Hepatocyte (in vitro differentiated cells): Measurements from ENCODE around the gene TIGD3. TPM values are rescaled to one million over a fixed set of nuclear protein-coding genes. Genes with fewer than 3 reads are reported as not detected.

Experiments used
- DNase-seq: peaks from one replicate; pipeline ENCODE4 v3.0.0-alpha.2; 2016; ENCODE audit warnings: low spot score
- H2AFZ ChIP-seq: fragments of 200-600 bp; sonication (generic); 2 replicates; pipeline ENCODE4 v1.6.0; 2016; ENCODE audit warnings: antibody characterized with exemption, mild to moderate bottlenecking
- H3K27ac ChIP-seq: fragments of 200-600 bp; sonication (generic); 2 replicates; pipeline ENCODE4 v1.5.1; 2016; ENCODE audit warnings: mild to moderate bottlenecking
- H3K27me3 ChIP-seq: fragments of 200-600 bp; sonication (generic); 2 replicates; pipeline ENCODE4 v1.6.1; 2016
- H3K36me3 ChIP-seq: fragments of 200-600 bp; sonication (generic); replicated peaks from 2 replicates; pipeline ENCODE4 v1.5.1; 2016; ENCODE audit warnings: low read depth; ENCODE audit not compliant: insufficient read depth
- H3K4me1 ChIP-seq: fragments of 200-600 bp; sonication (generic); 2 replicates; pipeline ENCODE4 v1.5.1; 2016; ENCODE audit warnings: mild to moderate bottlenecking, moderate library complexity; ENCODE audit not compliant: insufficient read depth
- H3K4me2 ChIP-seq: fragments of 200-600 bp; sonication (generic); 2 replicates; pipeline ENCODE4 v1.6.0; 2016
- H3K4me3 ChIP-seq: fragments of 200-600 bp; sonication (generic); 2 replicates; pipeline ENCODE4 v1.5.1; 2016; ENCODE audit warnings: mild to moderate bottlenecking
- H3K79me2 ChIP-seq: fragments of 200-600 bp; sonication (generic); 2 replicates; pipeline ENCODE4 v1.6.0; 2017; ENCODE audit warnings: mild to moderate bottlenecking
- H3K9me2 ChIP-seq: fragments of 200-600 bp; sonication (generic); replicated peaks from 2 replicates; pipeline ENCODE4 v1.6.0; 2017; ENCODE audit warnings: mild to moderate bottlenecking; ENCODE audit not compliant: insufficient read depth
- H3K9me3 ChIP-seq: fragments of 200-600 bp; sonication (generic); 2 replicates; pipeline ENCODE4 v1.5.1; 2016; ENCODE audit warnings: low read depth, mild to moderate bottlenecking
- H4K20me1 ChIP-seq: fragments of 200-600 bp; sonication (generic); 2 replicates; pipeline ENCODE4 v1.6.0; 2016; ENCODE audit warnings: mild to moderate bottlenecking; ENCODE audit not compliant: insufficient read depth, poor library complexity, severe bottlenecking
- EZH2 ChIP-seq: fragments of 200-600 bp; sonication (generic); IDR thresholded peaks from 2 replicates; pipeline ENCODE4 v1.6.1; 2016; ENCODE audit warnings: antibody characterized with exemption, mild to moderate bottlenecking, borderline replicate concordance
- EZH2phosphoT487 ChIP-seq: fragments of 200-600 bp; sonication (generic); IDR thresholded peaks from one replicate; pipeline ENCODE4 v1.6.1; 2018; ENCODE audit warnings: antibody characterized with exemption, mild to moderate bottlenecking, low read depth, moderate library complexity; ENCODE audit not compliant: unreplicated experiment, severe bottlenecking
- WGBS: methylation state at CpG from one replicate; pipeline ENCODE4 v1.1.6; 2016; ENCODE audit warnings: low lambda C conversion rate; ENCODE audit errors: missing lambda C conversion rate; 5-methylcytosine and 5-hydroxymethylcytosine counted together
- polyA plus RNA-seq: library from polyadenylated mRNA; unstranded; fragments of >200 nt; fragmentation: Nextera tagmentation; extraction: Ambion mirVana; gene quantifications from 2 replicates; pipeline ENCODE4 v1.2.1, GENCODE V29; 2016
- total RNA-seq: library from RNA; depleted of rRNA; stranded (reverse); fragments of >200 nt; gene quantifications from 2 replicates; pipeline ENCODE4 v1.2.3, GENCODE V29; 2014
- TF ChIP-seq, protein P1 (sequence below): fragments of 200-600 bp; sonication (generic); IDR thresholded peaks from 2 replicates; pipeline ENCODE4 v1.5.1; 2016; ENCODE audit warnings: antibody characterized with exemption, mild to moderate bottlenecking; ENCODE audit not compliant: poor library complexity

The TIGD3 gene
- total and polyA plus RNA-seq, 2 experiments from 2014 or later = 1.7 to 2.0 TPM

- Histone ChIP-seq H3K27ac (peak overlapping the region; percentile 28), H2AFZ (no peak overlapping the region), H3K27me3 (no peaks in the 10 kb centered on the region), H3K4me2 (peak overlapping the region; percentile 48), H4K20me1 (no peaks in the 10 kb centered on the region), H3K36me3 (no peaks in the 10 kb centered on the region), H3K9me3 (no peaks in the 10 kb centered on the region), H3K9me2 (no peaks in the 10 kb centered on the region), H3K79me2 (peaks cover 45% of the 10 kb centered on the region), H3K4me3 (no peak overlapping the region), H3K4me1 (peaks cover 20% of the 10 kb centered on the region)
- DNase-seq = no peak
- TF ChIP-seq EZH2phosphoT487 = no peak
- TF ChIP-seq, protein P1, sequence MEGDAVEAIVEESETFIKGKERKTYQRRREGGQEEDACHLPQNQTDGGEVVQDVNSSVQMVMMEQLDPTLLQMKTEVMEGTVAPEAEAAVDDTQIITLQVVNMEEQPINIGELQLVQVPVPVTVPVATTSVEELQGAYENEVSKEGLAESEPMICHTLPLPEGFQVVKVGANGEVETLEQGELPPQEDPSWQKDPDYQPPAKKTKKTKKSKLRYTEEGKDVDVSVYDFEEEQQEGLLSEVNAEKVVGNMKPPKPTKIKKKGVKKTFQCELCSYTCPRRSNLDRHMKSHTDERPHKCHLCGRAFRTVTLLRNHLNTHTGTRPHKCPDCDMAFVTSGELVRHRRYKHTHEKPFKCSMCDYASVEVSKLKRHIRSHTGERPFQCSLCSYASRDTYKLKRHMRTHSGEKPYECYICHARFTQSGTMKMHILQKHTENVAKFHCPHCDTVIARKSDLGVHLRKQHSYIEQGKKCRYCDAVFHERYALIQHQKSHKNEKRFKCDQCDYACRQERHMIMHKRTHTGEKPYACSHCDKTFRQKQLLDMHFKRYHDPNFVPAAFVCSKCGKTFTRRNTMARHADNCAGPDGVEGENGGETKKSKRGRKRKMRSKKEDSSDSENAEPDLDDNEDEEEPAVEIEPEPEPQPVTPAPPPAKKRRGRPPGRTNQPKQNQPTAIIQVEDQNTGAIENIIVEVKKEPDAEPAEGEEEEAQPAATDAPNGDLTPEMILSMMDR = no peak
- no peak for TF ChIP-seq EZH2
- WGBS = 68% methylated on average over 9 of the region's 9 CpGs
Measured at GRCh38 chr11:65390996-65391395, 36.4 kb downstream of the TIGD3 start.

- H3K36me3 ChIP-seq = no peaks in the 10 kb centered on the region
- WGBS = 87% methylated on average over 13 of the region's 13 CpGs
- H4K20me1 ChIP-seq = no peaks in the 10 kb centered on the region
- DNase-seq = no peak
- no peak for TF ChIP-seq EZH2
- TF ChIP-seq, protein P1 = no peak
- no peak for TF ChIP-seq EZH2phosphoT487
- H3K27ac ChIP-seq = no peak overlapping the region
- H3K4me3 ChIP-seq = no peak overlapping the region
- H3K9me3 ChIP-seq = no peaks in the 10 kb centered on the region
- no peak overlapping the region for H3K4me2 ChIP-seq
- H2AFZ ChIP-seq = no peak overlapping the region
- H3K4me1 ChIP-seq = peaks cover 13% of the 10 kb centered on the region
- H3K9me2 ChIP-seq = no peaks in the 10 kb centered on the region
- peaks cover 35% of the 10 kb centered on the region for H3K79me2 ChIP-seq
- no peaks in the 10 kb centered on the region for H3K27me3 ChIP-seq
Measured at GRCh38 chr11:65392186-65392829, 37.8 kb downstream of the TIGD3 start.

GRCh38 chr11:65392899-65393298 is 38.3 kb downstream of the TIGD3 start:
- H3K4me1 ChIP-seq = peaks cover 11% of the 10 kb centered on the region
- no peaks in the 10 kb centered on the region for H3K36me3 ChIP-seq
- TF ChIP-seq, protein P1 = no peak
- TF ChIP-seq EZH2 = no peak
- TF ChIP-seq EZH2phosphoT487 = no peak
- DNase-seq = no peak
- 90% methylated on average over 5 of the region's 5 CpGs for WGBS
- no peak overlapping the region for H3K4me2 ChIP-seq
- H3K4me3 ChIP-seq = no peak overlapping the region
- H3K9me2 ChIP-seq = no peaks in the 10 kb centered on the region
- no peaks in the 10 kb centered on the region for H4K20me1 ChIP-seq
- peaks cover 29% of the 10 kb centered on the region for H3K79me2 ChIP-seq
- H3K27me3 ChIP-seq = no peaks in the 10 kb centered on the region
- H2AFZ ChIP-seq = no peak overlapping the region
- H3K27ac ChIP-seq = no peak overlapping the region
- H3K9me3 ChIP-seq = no peaks in the 10 kb centered on the region
